ENCODE measurements around the gene SRSF3.
"Not testable (repeated sequence)": the region's sequence is repeated elsewhere in the genome, so short reads cannot be mapped to it uniquely, and the experiment has no call there.

SRSF3 gene

GRCh38 chr6:36651659-36652379, 57.7 kb downstream of the SRSF3 start:
- Histone ChIP-seq H3K36me3 (no peaks in the 10 kb centered on the region), H3K4me3 (no peak overlapping the region), H3K27ac (no peak overlapping the region), H3K27me3 (peaks cover 0 to 18% of the 10 kb centered on the region in 2 donors), H3K4me1 (peaks cover 0 to 5% (median 0%) of the 10 kb centered on the region in 4 donors), H3K9me3 (no peaks in the 10 kb centered on the region)
- DNase-seq = no peak
- no peak for TF ChIP-seq CTCF (IDR thresholded peaks at IDR 0.05)
- intact Hi-C loops (cut with DNase I; ENCODE audit: low total_unique reads) = no loop called here

- H3K4me1 ChIP-seq; intact Hi-C loops (cut with DNase I; ENCODE audit: low total_unique reads); H3K36me3 ChIP-seq; H3K4me3 ChIP-seq; DNase-seq; H3K9me3 ChIP-seq; H3K27ac ChIP-seq: not testable (repeated sequence)
- peaks cover 0 to 18% of the 10 kb centered on the region in 2 donors for H3K27me3 ChIP-seq
Observed at GRCh38 chr6:36654469-36654868, 60.3 kb downstream of the SRSF3 start.
